GM12878 (cell line): ENCODE measurements around the gene NET1. TPM values are rescaled to one million over a fixed set of nuclear protein-coding genes. Genes with fewer than 3 reads are reported as not detected.
A peak's percentile ranks its signal among the peaks of the same experiment; 100 is the strongest.

ENCODE experiments used
- CHD2 ChIP-seq: IDR thresholded peaks from 2 replicates; pipeline ENCODE4 v1.6.1; 2011; ENCODE audit warnings: low read depth, low read length, improper control_type of control experiment, borderline replicate concordance
- CREM ChIP-seq: IDR thresholded peaks from 2 replicates; pipeline ENCODE4 v1.6.1; 2014; ENCODE audit warnings: antibody characterized with exemption, low read depth
- EP300 ChIP-seq, 2 experiments: fragments of 150-350 bp in 1 of 2; IDR thresholded peaks; 2 replicates each; pipeline ENCODE4 v1.6.1; 2011 to 2012; ENCODE audit warnings: low read depth in 2 of 2, low read length in 2 of 2, borderline replicate concordance in 1 of 2, improper control_type of control experiment in 1 of 2, inconsistent platforms in 1 of 2; ENCODE audit not compliant: control insufficient read depth in 1 of 2
- KLF5 ChIP-seq: fragments of 450-650 bp; IDR thresholded peaks from 2 replicates; pipeline ENCODE4 v1.6.1; 2014; ENCODE audit warnings: mild to moderate bottlenecking; ENCODE audit not compliant: partially characterized antibody
- MTA2 ChIP-seq: fragments of 450-650 bp; IDR thresholded peaks from 2 replicates; pipeline ENCODE4 v1.6.1; 2016; ENCODE audit warnings: low read depth, mild to moderate bottlenecking, moderate library complexity
- MTA3 ChIP-seq: IDR thresholded peaks from 2 replicates; pipeline ENCODE4 v1.6.1; 2012; ENCODE audit warnings: low read length, inconsistent platforms, borderline replicate concordance
- NFIC ChIP-seq: IDR thresholded peaks from 2 replicates; pipeline ENCODE4 v1.6.1; 2012; ENCODE audit warnings: low read depth, mild to moderate bottlenecking, inconsistent platforms, low read length, moderate library complexity
- NRF1 ChIP-seq: conservative IDR thresholded peaks from 2 replicates; pipeline ENCODE4 v1.6.1; 2011; ENCODE audit warnings: mild to moderate bottlenecking, low read depth, low read length, improper control_type of control experiment
- PAX8 ChIP-seq: fragments of 450-650 bp; IDR thresholded peaks from 2 replicates; pipeline ENCODE4 v1.6.1; 2017; ENCODE audit warnings: mild to moderate bottlenecking, moderate library complexity
- POU2F2 ChIP-seq: IDR thresholded peaks from 3 replicates; pipeline ENCODE4 v1.6.1; 2011; ENCODE audit warnings: low read depth, mild to moderate bottlenecking, low read length, borderline replicate concordance
- RB1 ChIP-seq: fragments of 450-650 bp; formaldehyde crosslinking; IDR thresholded peaks from 2 replicates; pipeline ENCODE4 v1.6.1; 2017; ENCODE audit warnings: mild to moderate bottlenecking, borderline replicate concordance
- RELA ChIP-seq: fragments of 450-650 bp; IDR thresholded peaks from 2 replicates; pipeline ENCODE4 v1.8.0; 2014; ENCODE audit warnings: borderline replicate concordance; ENCODE audit not compliant: partially characterized antibody
- RUNX3 ChIP-seq: IDR thresholded peaks from 2 replicates; pipeline ENCODE4 v1.6.1; 2012; ENCODE audit warnings: low read length, inconsistent platforms
- SMAD1 ChIP-seq: fragments of 450-650 bp; IDR thresholded peaks from 2 replicates; pipeline ENCODE4 v1.6.1; 2018; ENCODE audit warnings: mild to moderate bottlenecking, low read depth; ENCODE audit not compliant: partially characterized antibody
- SRF ChIP-seq, 2 experiments: IDR thresholded peaks; 2 replicates each; pipeline ENCODE4 v1.6.1; 2011; ENCODE audit warnings: low read depth in 2 of 2, low read length in 2 of 2, mild to moderate bottlenecking in 1 of 2, moderate library complexity in 1 of 2
- SUPT20H ChIP-seq: IDR thresholded peaks from 2 replicates; pipeline ENCODE4 v1.6.1; 2011; ENCODE audit warnings: low read depth, mild to moderate bottlenecking, low read length, moderate library complexity, borderline replicate concordance; ENCODE audit not compliant: control insufficient read depth
- TARDBP ChIP-seq: IDR thresholded peaks from 2 replicates; pipeline ENCODE4 v1.6.1; 2016; ENCODE audit warnings: borderline replicate concordance
- TBL1XR1 ChIP-seq: IDR thresholded peaks from 2 replicates; pipeline ENCODE4 v1.6.1; 2012; ENCODE audit warnings: low read depth, low read length, improper control_type of control experiment
- TCF7 ChIP-seq: IDR thresholded peaks from 2 replicates; pipeline ENCODE4 v1.6.1; 2014; ENCODE audit warnings: antibody characterized with exemption, borderline replicate concordance
- YBX1 ChIP-seq: fragments of 450-650 bp; IDR thresholded peaks from 2 replicates; pipeline ENCODE4 v1.6.1; 2016; ENCODE audit warnings: antibody characterized with exemption
- ZBED1 ChIP-seq: IDR thresholded peaks from 2 replicates; pipeline ENCODE4 v1.6.1; 2016; ENCODE audit warnings: borderline replicate concordance
- ZZZ3 ChIP-seq: IDR thresholded peaks from 2 replicates; pipeline ENCODE4 v1.6.1; 2011; ENCODE audit warnings: low read depth; ENCODE audit not compliant: control insufficient read depth, insufficient read length
- polyA plus RNA-seq, 11 experiments: library from polyadenylated mRNA; depleted of rRNA in 4 of 11; unstranded in 6 of 11; stranded (reverse) in 5 of 11; fragments of >200 nt; fragmentation: Nextera tagmentation in 4 of 11; fragmentation: Illumina TruSeq in 1 of 11; extraction: Ambion mirVana in 4 of 11; extraction: Trizol in 1 of 11; gene quantifications; 1 replicate in 1 of 11; 2 replicates in 10 of 11; pipeline versions ENCODE4 v1.2.1 to v1.2.3, GENCODE V29; 2011 to 2016; ENCODE audit warnings: inconsistent platforms in 2 of 11, missing spikeins in 2 of 11, low read depth in 1 of 11
- total RNA-seq, 4 experiments: library from RNA; depleted of rRNA in 3 of 4; stranded (reverse); fragments of >200 nt in 3 of 4; fragmentation: Illumina TruSeq in 1 of 4; extraction: Trizol in 1 of 4; gene quantifications; 2 replicates each; pipeline versions ENCODE4 v1.2.1 to v1.2.3, GENCODE V29; 2013 to 2021
- TF ChIP-seq, protein P1 (sequence below): fragments of 450-650 bp; IDR thresholded peaks from 2 replicates; pipeline ENCODE4 v1.6.1; 2014; ENCODE audit warnings: mild to moderate bottlenecking
- TF ChIP-seq, protein P2 (sequence below): fragments of 450-650 bp; formaldehyde crosslinking; IDR thresholded peaks from 2 replicates; pipeline ENCODE4 v1.4.0; 2022; ENCODE audit warnings: mild to moderate bottlenecking, moderate library complexity
- TF ChIP-seq, protein P3 (sequence below): IDR thresholded peaks from 2 replicates; pipeline ENCODE4 v1.6.1; 2011; ENCODE audit warnings: borderline replicate concordance, low read depth, mild to moderate bottlenecking, moderate library complexity, mixed read lengths, low read length; ENCODE audit not compliant: insufficient read depth; ENCODE audit errors: extremely low read length
- TF ChIP-seq, protein P4 (sequence below): IDR thresholded peaks from 2 replicates; pipeline ENCODE4 v1.6.1; 2011; ENCODE audit warnings: borderline replicate concordance, low read depth, mild to moderate bottlenecking, moderate library complexity, low read length; ENCODE audit not compliant: insufficient read depth, poor library complexity, severe bottlenecking

Gene NET1
- total and polyA plus RNA-seq, 10 of the 15 experiments (the other 5 are each of a cell fraction or from before 2014, with no cell fraction given): 6.5 to 22.7 (median 18.4) TPM

DNA sequence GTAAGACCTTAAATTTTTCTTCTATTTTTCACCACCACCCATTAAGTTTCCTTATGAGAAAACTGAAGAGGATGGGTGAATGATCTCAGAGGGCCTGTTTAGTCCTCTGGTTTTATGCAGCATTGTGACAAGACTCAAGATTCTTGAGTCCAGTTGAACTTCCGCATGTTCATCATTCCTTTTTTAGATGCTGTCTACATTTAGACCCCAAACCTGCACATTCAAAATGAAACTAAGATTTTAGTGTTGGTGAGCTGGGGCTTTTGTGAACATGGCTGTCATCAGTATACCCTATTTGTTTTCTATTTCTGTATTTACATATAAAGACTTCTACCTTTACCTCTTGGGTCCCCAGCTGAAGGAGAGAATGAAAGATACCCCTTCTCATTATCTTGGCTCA, 31.1 kb downstream of the NET1 start (continued):
- TF ChIP-seq SUPT20H: no peak
- TF ChIP-seq, protein P1, sequence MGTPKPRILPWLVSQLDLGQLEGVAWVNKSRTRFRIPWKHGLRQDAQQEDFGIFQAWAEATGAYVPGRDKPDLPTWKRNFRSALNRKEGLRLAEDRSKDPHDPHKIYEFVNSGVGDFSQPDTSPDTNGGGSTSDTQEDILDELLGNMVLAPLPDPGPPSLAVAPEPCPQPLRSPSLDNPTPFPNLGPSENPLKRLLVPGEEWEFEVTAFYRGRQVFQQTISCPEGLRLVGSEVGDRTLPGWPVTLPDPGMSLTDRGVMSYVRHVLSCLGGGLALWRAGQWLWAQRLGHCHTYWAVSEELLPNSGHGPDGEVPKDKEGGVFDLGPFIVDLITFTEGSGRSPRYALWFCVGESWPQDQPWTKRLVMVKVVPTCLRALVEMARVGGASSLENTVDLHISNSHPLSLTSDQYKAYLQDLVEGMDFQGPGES: no peak
- no peak for TF ChIP-seq PAX8
- TF ChIP-seq SMAD1: no peak
- TF ChIP-seq, protein P2, sequence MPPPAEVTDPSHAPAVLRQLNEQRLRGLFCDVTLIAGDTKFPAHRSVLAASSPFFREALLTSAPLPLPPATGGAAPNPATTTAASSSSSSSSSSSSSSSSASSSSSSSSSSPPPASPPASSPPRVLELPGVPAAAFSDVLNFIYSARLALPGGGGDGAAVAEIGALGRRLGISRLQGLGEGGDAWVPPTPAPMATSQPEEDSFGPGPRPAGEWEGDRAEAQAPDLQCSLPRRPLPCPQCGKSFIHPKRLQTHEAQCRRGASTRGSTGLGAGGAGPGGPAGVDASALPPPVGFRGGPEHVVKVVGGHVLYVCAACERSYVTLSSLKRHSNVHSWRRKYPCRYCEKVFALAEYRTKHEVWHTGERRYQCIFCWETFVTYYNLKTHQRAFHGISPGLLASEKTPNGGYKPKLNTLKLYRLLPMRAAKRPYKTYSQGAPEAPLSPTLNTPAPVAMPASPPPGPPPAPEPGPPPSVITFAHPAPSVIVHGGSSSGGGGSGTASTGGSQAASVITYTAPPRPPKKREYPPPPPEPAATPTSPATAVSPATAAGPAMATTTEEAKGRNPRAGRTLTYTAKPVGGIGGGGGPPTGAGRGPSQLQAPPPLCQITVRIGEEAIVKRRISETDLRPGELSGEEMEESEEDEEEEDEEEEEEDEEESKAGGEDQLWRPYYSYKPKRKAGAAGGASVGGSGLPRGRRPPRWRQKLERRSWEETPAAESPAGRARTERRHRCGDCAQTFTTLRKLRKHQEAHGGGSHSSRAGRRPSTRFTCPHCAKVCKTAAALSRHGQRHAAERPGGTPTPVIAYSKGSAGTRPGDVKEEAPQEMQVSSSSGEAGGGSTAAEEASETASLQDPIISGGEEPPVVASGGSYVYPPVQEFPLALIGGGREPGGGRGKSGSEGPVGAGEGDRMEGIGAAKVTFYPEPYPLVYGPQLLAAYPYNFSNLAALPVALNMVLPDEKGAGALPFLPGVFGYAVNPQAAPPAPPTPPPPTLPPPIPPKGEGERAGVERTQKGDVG (CRISPR knock-in tag): no peak
- TF ChIP-seq RELA: no peak
- peak in 1 of 2 experiments; percentile 52; a peak in 1 of 4 replicates for TF ChIP-seq EP300 (IDR thresholded peaks at IDR 0.05; ENCODE audit: borderline replicate concordance in 1 of 2, control insufficient read depth in 1 of 2, low read depth in 2 of 2, low read length in 2 of 2)
- TF ChIP-seq YBX1: no peak
- TF ChIP-seq CHD2: no peak
- TF ChIP-seq MTA2: peak; percentile 54
- TF ChIP-seq ZBED1: no peak; the same call in 1 of the 2 replicates
- no peak for TF ChIP-seq ZZZ3
- peak; percentile 49; the same call in 1 of the 3 replicates for TF ChIP-seq POU2F2
- TF ChIP-seq, protein P3, sequence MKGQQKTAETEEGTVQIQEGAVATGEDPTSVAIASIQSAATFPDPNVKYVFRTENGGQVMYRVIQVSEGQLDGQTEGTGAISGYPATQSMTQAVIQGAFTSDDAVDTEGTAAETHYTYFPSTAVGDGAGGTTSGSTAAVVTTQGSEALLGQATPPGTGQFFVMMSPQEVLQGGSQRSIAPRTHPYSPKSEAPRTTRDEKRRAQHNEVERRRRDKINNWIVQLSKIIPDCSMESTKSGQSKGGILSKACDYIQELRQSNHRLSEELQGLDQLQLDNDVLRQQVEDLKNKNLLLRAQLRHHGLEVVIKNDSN: no peak
- no peak for TF ChIP-seq RB1
- no peak for TF ChIP-seq NRF1
- TF ChIP-seq TCF7: peak; percentile 32; the same call in 1 of the 2 replicates
- TF ChIP-seq MTA3: peak; percentile 78; the same call in 1 of the 2 replicates
- TF ChIP-seq KLF5: no peak
- TF ChIP-seq, protein P4, sequence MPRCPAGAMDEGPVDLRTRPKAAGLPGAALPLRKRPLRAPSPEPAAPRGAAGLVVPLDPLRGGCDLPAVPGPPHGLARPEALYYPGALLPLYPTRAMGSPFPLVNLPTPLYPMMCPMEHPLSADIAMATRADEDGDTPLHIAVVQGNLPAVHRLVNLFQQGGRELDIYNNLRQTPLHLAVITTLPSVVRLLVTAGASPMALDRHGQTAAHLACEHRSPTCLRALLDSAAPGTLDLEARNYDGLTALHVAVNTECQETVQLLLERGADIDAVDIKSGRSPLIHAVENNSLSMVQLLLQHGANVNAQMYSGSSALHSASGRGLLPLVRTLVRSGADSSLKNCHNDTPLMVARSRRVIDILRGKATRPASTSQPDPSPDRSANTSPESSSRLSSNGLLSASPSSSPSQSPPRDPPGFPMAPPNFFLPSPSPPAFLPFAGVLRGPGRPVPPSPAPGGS: no peak
- no peak for TF ChIP-seq TARDBP
- TF ChIP-seq NFIC: peak; percentile 90
- TF ChIP-seq CREM: peak; percentile 81
- peak; percentile 89 for TF ChIP-seq RUNX3
- TF ChIP-seq SRF (IDR thresholded peaks at IDR 0.05; ENCODE audit: low read depth in 2 of 2, low read length in 2 of 2): 0 out of 4 replicates have a peak, but pooled peaks of 1 of the 2 experiments have one; percentile 68
- 0 out of 2 replicates have a peak, but pooled peaks have one; percentile 71 for TF ChIP-seq TBL1XR1
